HG02970 (cell line): ENCODE measurements around the gene DIP2A.
"Not testable (repeated sequence)": the region's sequence is repeated elsewhere in the genome, so short reads cannot be mapped to it uniquely, and the experiment has no call there.

ENCODE experiments used
- ATAC-seq: cut with Tn5 transposase; IDR thresholded peaks from one replicate; pipeline ENCODE4 v1.9.1; 2021; ENCODE audit warnings: mild to moderate bottlenecking, moderate library complexity, moderate number of reproducible peaks; ENCODE audit not compliant: unreplicated experiment, low FRiP score

DIP2A gene

GRCh38 chr21:46441961-46442498 lies 16.7 kb upstream of the DIP2A start:
- ATAC-seq = no peak

GRCh38 chr21:46442938-46443337 lies 15.8 kb upstream of the DIP2A start:
- ATAC-seq = no peak

DNA sequence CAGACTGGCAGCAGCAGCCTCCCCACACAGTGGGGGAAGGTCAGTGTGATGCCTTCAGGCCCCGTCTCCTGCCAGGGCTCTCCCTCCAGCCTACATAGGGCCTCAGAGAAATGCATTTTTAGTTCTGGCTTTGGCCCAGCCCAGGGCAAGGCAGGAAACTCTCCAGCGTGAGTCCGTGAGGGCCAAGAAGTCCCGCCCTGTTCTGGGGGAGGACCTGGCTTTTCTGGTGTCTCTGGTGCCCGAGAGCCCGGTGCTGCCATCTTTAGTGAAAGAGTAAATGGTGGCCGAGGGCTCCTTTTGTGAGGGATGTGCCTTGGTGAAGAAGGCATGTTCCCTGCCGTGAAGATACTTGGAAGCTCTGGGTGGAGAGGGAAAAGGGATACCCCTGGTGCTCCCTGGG lies 14.8 kb upstream of the DIP2A start:
- ATAC-seq = no peak

DNA sequence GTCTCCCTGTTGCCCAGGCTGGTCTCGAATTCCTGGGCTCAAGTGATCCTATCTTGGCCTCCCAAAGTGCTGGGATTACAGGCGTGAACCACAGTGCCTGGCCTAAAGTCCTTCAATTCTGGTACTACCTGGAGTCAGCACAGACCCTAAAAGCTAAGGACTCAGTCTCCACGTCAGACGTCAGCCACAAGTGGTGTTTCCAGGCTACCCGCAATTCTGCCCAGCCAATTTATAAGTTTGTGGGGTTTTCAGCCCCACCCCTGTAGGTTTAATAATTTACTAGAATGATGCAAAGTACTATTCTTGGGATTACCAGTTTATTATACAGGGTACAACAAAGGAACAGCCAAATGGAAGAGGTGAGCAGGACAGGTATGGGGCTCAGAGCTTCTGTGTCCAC lies 10.6 kb upstream of the DIP2A start:
- no peak for ATAC-seq

DNA sequence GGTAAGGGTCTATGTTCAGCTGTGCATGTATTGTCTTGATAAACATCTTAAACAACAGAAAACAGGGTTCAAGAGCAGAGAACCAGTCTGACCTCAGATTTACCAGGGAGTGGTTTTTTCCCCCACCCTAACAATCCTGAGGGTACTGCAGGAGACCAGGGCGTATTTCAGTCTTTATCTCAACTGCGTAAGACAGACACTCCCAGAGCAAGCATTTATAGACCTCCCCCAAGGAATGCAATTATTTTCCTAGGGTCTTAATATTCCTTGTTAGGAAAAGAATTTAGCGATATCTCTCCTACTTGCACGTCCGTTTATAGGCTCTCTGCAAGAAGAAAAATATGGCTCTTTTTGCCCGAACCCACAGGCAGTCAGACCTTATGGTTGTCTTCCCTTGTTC lies 9.8 kb upstream of the DIP2A start:
- ATAC-seq = not testable (repeated sequence)

GRCh38 chr21:46452710-46453109 lies 6.0 kb upstream of the DIP2A start:
- no peak for ATAC-seq

- no peak for ATAC-seq
These were observed 4.5 kb upstream of the DIP2A start for GRCh38 chr21:46454142-46454541.

DNA sequence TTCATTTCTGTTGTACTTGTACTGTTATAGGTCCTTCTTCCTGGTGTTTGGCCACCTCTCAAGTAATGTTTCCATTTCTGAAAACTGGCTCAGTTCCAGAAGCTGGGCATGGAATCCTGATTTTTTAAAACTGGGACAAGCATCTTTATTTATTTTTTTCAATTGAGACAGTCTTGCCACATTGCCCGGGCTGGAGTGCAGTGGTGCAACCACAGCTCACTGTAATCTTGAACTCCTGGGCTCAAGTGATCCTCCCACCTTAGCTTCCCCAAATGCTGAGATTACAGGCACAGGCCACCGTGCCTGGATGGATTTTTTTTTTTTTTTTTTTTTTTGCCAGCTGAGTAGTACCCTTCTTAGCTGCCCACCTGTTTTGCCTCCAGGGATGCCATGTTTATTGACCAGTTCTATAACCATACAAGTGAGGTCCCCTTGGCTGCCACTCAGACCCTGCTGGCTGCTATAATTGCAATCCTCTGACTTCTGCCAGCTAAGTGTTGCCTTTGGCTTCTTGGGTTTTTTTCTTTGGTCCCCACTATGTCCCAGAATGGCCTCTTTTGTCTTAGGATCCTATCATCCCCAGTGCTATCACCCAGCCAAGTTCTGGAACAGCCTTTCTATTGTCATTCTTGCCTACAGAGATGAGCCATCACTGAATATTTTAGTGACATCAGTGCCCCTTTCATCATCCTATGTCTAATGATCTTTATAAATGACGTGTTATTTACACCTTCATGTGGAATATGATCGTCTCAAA lies 3.9 kb upstream of the DIP2A start:
- no peak for ATAC-seq

DNA sequence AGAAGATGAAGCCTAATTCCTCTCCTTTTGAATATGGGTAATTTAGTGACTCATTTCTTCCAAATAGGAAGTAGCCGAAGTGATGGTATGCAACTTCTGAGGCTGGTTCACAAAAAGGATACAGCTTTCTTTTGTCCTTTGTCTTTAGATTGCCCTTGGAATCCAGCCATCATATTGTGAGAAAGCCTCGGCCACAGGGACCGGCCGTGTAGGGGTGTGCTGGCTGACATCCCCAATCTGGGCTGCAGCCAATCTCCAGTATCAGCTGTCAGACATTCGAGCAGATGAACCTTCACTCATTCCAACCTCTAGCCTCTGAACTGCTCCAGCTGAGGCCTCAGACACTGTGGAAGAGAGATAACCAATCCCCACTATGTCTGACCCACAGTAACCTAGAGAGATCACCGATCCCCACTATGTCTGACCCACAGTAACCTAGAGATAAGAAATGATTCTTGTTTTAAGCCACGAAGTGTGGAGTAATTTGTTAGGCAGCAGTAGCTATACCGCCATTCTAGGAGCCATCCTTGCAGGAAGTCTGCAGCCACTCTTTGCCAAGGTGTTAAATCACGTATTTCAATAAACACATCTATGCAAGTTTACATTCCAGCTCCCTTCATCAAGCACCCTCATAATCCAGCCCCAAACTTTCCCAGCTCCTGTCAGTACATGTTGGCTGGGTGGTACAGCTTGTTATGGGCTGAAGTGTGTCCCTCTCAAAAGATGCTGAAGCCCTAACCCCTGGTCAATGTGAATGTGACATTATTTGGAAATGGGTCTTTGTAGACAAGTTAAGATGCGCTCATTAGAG lies 2.9 kb upstream of the DIP2A start:
- no peak for ATAC-seq

- ATAC-seq = no peak
These were observed 1.9 kb upstream of the DIP2A start for GRCh38 chr21:46456750-46457149.

GRCh38 chr21:46457801-46458314 lies 833 bp upstream of the DIP2A start:
- peak; percentile 18 for ATAC-seq

- no peak for ATAC-seq
These were observed 299 bp downstream of the DIP2A start for GRCh38 chr21:46459024-46459355.

GRCh38 chr21:46459356-46460112 lies 843 bp downstream of the DIP2A start:
- ATAC-seq = no peak

GRCh38 chr21:46461909-46462308 lies 3.2 kb downstream of the DIP2A start:
- no peak for ATAC-seq

GRCh38 chr21:46465153-46465552 lies 6.5 kb downstream of the DIP2A start:
- not testable (repeated sequence) for ATAC-seq

GRCh38 chr21:46465651-46466050 lies 7.0 kb downstream of the DIP2A start:
- no peak for ATAC-seq

DNA sequence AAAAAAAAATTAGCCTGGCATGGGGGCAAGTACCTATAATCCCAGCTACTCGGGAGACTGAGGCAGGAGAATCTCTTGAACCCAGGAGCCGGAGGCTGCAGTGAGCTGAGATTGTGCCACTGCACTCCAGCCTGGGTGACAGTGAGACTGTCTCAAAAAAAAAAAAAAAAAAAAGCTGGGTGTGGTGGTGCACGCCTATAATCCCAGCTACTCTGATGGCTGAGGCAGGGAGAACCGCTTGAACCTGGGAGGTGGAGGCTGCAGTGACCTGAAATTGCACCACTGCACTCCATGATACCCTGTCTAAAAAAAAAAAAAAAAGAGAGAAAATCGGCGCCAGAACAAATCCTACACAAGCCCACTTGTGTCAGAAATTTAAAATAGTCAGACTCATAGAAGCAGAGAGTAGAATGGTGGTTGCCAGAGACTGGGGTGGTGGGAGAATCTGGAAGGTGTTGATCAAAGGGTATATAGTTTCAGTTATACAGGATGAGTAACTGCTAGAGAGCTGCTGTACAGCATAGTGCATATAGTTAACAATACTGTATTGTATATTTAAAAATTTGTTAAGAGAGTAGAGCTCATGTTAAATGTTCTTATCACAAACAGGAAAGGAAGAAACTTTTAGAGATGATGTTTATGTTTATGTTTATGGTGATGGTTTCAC lies 9.6 kb downstream of the DIP2A start:
- ATAC-seq = no peak

DNA sequence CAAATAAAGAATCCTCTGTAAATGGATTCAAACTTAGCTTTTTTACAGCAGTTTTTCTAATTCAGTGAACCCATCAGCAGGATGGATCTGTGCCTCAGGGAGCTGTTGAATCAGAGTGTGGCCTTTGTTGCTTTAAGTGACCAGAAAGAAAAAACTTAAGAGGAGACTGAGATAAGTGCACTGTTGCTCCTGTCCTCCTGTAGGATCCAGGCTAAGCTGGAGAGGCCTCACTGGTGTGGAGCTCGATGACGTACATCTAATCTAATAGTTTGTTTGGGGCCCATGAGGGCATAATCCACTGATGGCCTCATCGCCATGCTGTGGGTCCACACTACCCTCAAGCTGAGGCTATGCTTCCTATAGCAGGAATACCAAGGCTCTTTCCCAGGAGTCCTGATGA lies 10.6 kb downstream of the DIP2A start:
- no peak for ATAC-seq

- no peak for ATAC-seq
These were observed 12.8 kb downstream of the DIP2A start for GRCh38 chr21:46471514-46471913.

DNA sequence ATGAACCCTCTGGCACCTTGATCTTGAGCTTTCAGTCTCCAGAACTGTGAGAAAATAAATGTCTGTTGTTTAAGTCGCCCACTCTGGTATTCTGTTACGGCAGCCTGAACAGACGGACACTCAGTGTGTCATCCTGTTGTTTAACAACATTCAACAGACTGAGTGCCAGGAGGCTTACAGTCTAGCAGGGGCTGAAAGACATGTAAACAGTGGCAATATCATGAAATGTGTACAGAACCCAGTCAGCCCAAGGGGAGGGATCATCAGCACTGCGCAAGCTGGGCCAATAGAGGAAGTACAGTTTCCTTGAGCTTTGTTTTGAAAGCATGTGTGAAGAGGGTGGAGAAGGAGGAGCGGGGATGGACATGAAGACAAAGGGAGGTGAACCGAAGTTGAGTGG lies 13.6 kb downstream of the DIP2A start:
- ATAC-seq = no peak
